Esophagus squamous epithelium (tissue), 5 donors: ENCODE results near the gene OR1E2. TPM values are rescaled to one million over a fixed set of nuclear protein-coding genes. Genes with fewer than 3 reads are reported as not detected.
"Not testable (repeated sequence)": the region's sequence is repeated elsewhere in the genome, so short reads cannot be mapped to it uniquely, and the experiment has no call there.

ENCODE experiments used
- DNase-seq: peaks from one replicate; lab custom pipeline; 2025; lab: John Stamatoyannopoulos, UW
- H3K27ac ChIP-seq, 4 donors: fragments of 200-600 bp; sonication (generic); one replicate each; pipeline ENCODE4 v1.5.1; 2016 to 2019; ENCODE audit warnings: mild to moderate bottlenecking in 1 of 4
- H3K27me3 ChIP-seq, 4 donors: fragments of 200-600 bp; sonication (generic); 1 replicate in 3 of 4; 2 replicates in 1 of 4; pipeline versions ENCODE4 v1.5.1 to v1.6.0; 2017 to 2021; ENCODE audit warnings: antibody characterized with exemption in 1 of 4
- H3K36me3 ChIP-seq, 3 donors: fragments of 200-600 bp; sonication (generic); one replicate each; pipeline ENCODE4 v1.5.1; 2016 to 2019
- H3K4me1 ChIP-seq, 3 donors: fragments of 200-600 bp; sonication (generic); one replicate each; pipeline ENCODE4 v1.5.1; 2017 to 2019
- H3K4me3 ChIP-seq, 4 donors: fragments of 200-600 bp; sonication (generic); 1 replicate in 3 of 4; 2 replicates in 1 of 4; pipeline ENCODE4 v1.5.1; 2016 to 2019; ENCODE audit warnings: mild to moderate bottlenecking in 2 of 4, moderate library complexity in 1 of 4
- H3K9me3 ChIP-seq, 3 donors: fragments of 200-600 bp; sonication (generic); one replicate each; pipeline ENCODE4 v1.5.1; 2016 to 2019
- CTCF ChIP-seq, 6 experiments: fragments of 450-650 bp in 4 of 6; fragments of 200-600 bp in 2 of 6; sonication (generic) in 2 of 6; IDR thresholded peaks; one replicate each; pipeline ENCODE4 v1.5.1; 2016 to 2019; ENCODE audit warnings: antibody characterized with exemption in 6 of 6, mild to moderate bottlenecking in 4 of 6, moderate library complexity in 4 of 6
- POLR2A ChIP-seq, 4 donors: fragments of 450-650 bp; IDR thresholded peaks; one replicate each; pipeline ENCODE4 v1.6.1; 2017; ENCODE audit warnings: antibody characterized with exemption in 4 of 4, mild to moderate bottlenecking in 4 of 4, moderate library complexity in 3 of 4
- WGBS, 2 donors: methylation state at CpG; one replicate each; pipeline ENCODE4 v1.1.5; 2018; 5-methylcytosine and 5-hydroxymethylcytosine counted together
- intact Hi-C: fragments of 100-400 bp; cut with DNase I; formaldehyde crosslinking; loops from one replicate; pipeline ENCODE4 v1.15.0; 2022
- total RNA-seq, 4 donors: library from RNA; depleted of rRNA; stranded (reverse); fragments of >200 nt; gene quantifications; one replicate each; pipeline ENCODE4 v1.1.0, GENCODE V29; 2016
- donor health status: DM: yes; HTN: yes; CAD: no.

The OR1E2 gene
- total RNA-seq, 4 donors from 2014 or later, result not detected

- TF ChIP-seq CTCF (IDR thresholded peaks at IDR 0.05) (no peak), POLR2A (IDR thresholded peaks at IDR 0.05) (no peak)
- H3K9me3 ChIP-seq, result no peaks in the 10 kb centered on the region
- WGBS, 2 donors, result 45 to 52% methylated on average over 4 to 6 of the region's 6 CpGs
- H3K27ac ChIP-seq, result no peak overlapping the region
- H3K4me3 ChIP-seq, result no peak overlapping the region
- no peak for DNase-seq
- no peaks in the 10 kb centered on the region for H3K36me3 ChIP-seq
- H3K27me3 ChIP-seq, result peaks cover 0 to 12% (median 0%) of the 10 kb centered on the region in 4 donors
- intact Hi-C loops, result no loop called here
- no peaks in the 10 kb centered on the region for H3K4me1 ChIP-seq
Measured at GRCh38 chr17:3400055-3400454, 33.6 kb downstream of the OR1E2 start.

GRCh38 chr17:3398310-3398709 lies 35.3 kb downstream of the OR1E2 start, which contains the start of gene OR1E1:
Gene OR1E1, minus strand, starts transcription at chr17:3398410. Its CDS starts 0 bp downstream, at chr17:3398410.
- TF ChIP-seq POLR2A (IDR thresholded peaks at IDR 0.05) (no peak), CTCF (IDR thresholded peaks at IDR 0.05) (no peak)
- Histone ChIP-seq H3K4me3 (no peak within 1 kb of the TSS), H3K4me1 (no peaks in the 10 kb centered on the region), H3K27ac (no peak within 1 kb of the TSS), H3K9me3 (no peaks in the 10 kb centered on the region), H3K27me3 (peaks cover 0 to 17% (median 0%) of the 10 kb centered on the region in 4 donors), H3K36me3 (no peaks in the 10 kb centered on the region)
- DNase-seq, result no peak
- intact Hi-C loops, result no loop called here
- WGBS, 2 donors, result 57 to 78% methylated on average over 1 of the region's 1 CpG

GRCh38 chr17:3397801-3398200 lies 35.8 kb downstream of the OR1E2 start:
- DNase-seq, H3K36me3 ChIP-seq, H3K4me1 ChIP-seq, H3K4me3 ChIP-seq, intact Hi-C loops, H3K9me3 ChIP-seq, H3K27ac ChIP-seq: not testable (repeated sequence)
- WGBS, 2 donors, result 43 to 55% methylated on average over 7 of the region's 7 CpGs
- H3K27me3 ChIP-seq, result peaks cover 0 to 17% (median 0%) of the 10 kb centered on the region in 4 donors

- 69 to 74% methylated on average over 4 of the region's 4 CpGs for WGBS, 2 donors
- H3K9me3 ChIP-seq, result peaks cover 0 to 4% (median 0%) of the 10 kb centered on the region in 3 donors
- no peaks in the 10 kb centered on the region for H3K36me3 ChIP-seq
- H3K4me3 ChIP-seq, result no peak overlapping the region
- H3K4me1 ChIP-seq, result no peaks in the 10 kb centered on the region
- TF ChIP-seq CTCF (IDR thresholded peaks at IDR 0.05) (no peak), POLR2A (IDR thresholded peaks at IDR 0.05) (no peak)
- DNase-seq, result no peak
- intact Hi-C loops, result no loop called here
- peaks cover 0 to 41% (median 0%) of the 10 kb centered on the region in 4 donors for H3K27me3 ChIP-seq
- no peak overlapping the region for H3K27ac ChIP-seq
Measured at GRCh38 chr17:3389791-3390190, 43.9 kb downstream of the OR1E2 start.

GRCh38 chr17:3385869-3386816 lies 47.5 kb downstream of the OR1E2 start, which contains the start of gene OR3A2:
Gene OR3A2, minus strand, starts transcription at chr17:3386308.
- 39 to 41% methylated on average over 45 to 68 of the region's 92 CpGs for WGBS, 2 donors

More at GRCh38 chr17:3385869-3386816, 47.5 kb downstream of the OR1E2 start, which contains the start of gene OR3A2:
- peaks cover 0 to 65% (median 0%) of the 10 kb centered on the region in 4 donors for H3K27me3 ChIP-seq
- no peak for DNase-seq
- H3K27ac ChIP-seq, result no peak within 1 kb of the TSS
- no peaks in the 10 kb centered on the region for H3K36me3 ChIP-seq
- peaks cover 0 to 4% (median 0%) of the 10 kb centered on the region in 3 donors for H3K9me3 ChIP-seq
- intact Hi-C loops, result no loop called here
- no peak for TF ChIP-seq POLR2A (IDR thresholded peaks at IDR 0.05)
- no peak for TF ChIP-seq CTCF (IDR thresholded peaks at IDR 0.05)
- peak within 1 kb of the TSS in 1 of 4 donors; percentile 3 for H3K4me3 ChIP-seq
- H3K4me1 ChIP-seq, result no peaks in the 10 kb centered on the region

Other genes with a start within 250 kb of the OR1E2 start
- not detected for gene OR1A2, start 236.3 kb downstream of the OR1E2 start, total RNA-seq
- not detected for gene OR1A1, start 226.2 kb downstream of the OR1E2 start, total RNA-seq
- gene OR3A1, start 135.5 kb downstream of the OR1E2 start, total RNA-seq, result not detected
- not detected for gene OR3A2, start 47.5 kb downstream of the OR1E2 start, total RNA-seq
- not detected for gene OR1E1, start 35.4 kb downstream of the OR1E2 start, total RNA-seq
- not detected for gene OR3A3, start 22.5 kb downstream of the OR1E2 start, total RNA-seq
- gene SPATA22, start 38.0 kb upstream of the OR1E2 start, total RNA-seq, result under 1 TPM in 1 of 4 donors, not detected in 3; 0.41 TPM
- under 1 TPM in 3 of 4 donors, not detected in 1; 0.22 to 0.76 (median 0.23) TPM for gene ASPA, start 42.2 kb upstream of the OR1E2 start, total RNA-seq
- 1 to 10 TPM in 1 of 4 donors, under 1 TPM in 2, not detected in 1; 0.76 to 1.8 (median 0.99) TPM for gene TRPV3, start 124.0 kb upstream of the OR1E2 start, total RNA-seq
- 1 to 10 TPM; 1.4 to 3.4 (median 1.8) TPM for gene TRPV1, start 175.6 kb upstream of the OR1E2 start, total RNA-seq
- gene SHPK, start 202.4 kb upstream of the OR1E2 start, total RNA-seq, result 10 to 100 TPM; 10.8 to 16.8 (median 14.3) TPM
- gene CTNS, start 202.9 kb upstream of the OR1E2 start, total RNA-seq, result 10 to 100 TPM in 2 of 4 donors, 1 to 10 TPM in 2; 5.9 to 14.3 (median 9.8) TPM
- 100 to 1,000 TPM; 185 to 371 (median 293) TPM for gene TAX1BP3, start 234.7 kb upstream of the OR1E2 start, total RNA-seq
- gene EMC6, start 235.0 kb upstream of the OR1E2 start, total RNA-seq, result 10 to 100 TPM; 14.5 to 26.3 (median 19.0) TPM